LNCAP (cell line): ENCODE data around the gene CDKN2B-AS1.

Experiments used
- CTCF ChIP-seq: fragments of 450-650 bp; IDR thresholded peaks from 2 replicates; pipeline ENCODE4 v1.5.1; 2017; ENCODE audit warnings: mild to moderate bottlenecking

The CDKN2B-AS1 gene

GRCh38 chr9:21994556-21995005, at the start of gene CDKN2B-AS1:
Gene CDKN2B-AS1, plus strand, starts transcription at chr9:21994791.
- no peak; the same call in 1 of the 2 replicates for TF ChIP-seq CTCF

- TF ChIP-seq CTCF: no peak
Measured at GRCh38 chr9:21945606-21946005, 49.0 kb upstream of the CDKN2B-AS1 start.

GRCh38 chr9:21958833-21959232, 35.8 kb upstream of the CDKN2B-AS1 start:
- TF ChIP-seq CTCF: no peak

GRCh38 chr9:21961569-21961968, 33.0 kb upstream of the CDKN2B-AS1 start:
- TF ChIP-seq CTCF: no peak

- no peak for TF ChIP-seq CTCF
Measured at GRCh38 chr9:21964925-21965385, 29.6 kb upstream of the CDKN2B-AS1 start.

GRCh38 chr9:21965401-21965951, 29.1 kb upstream of the CDKN2B-AS1 start:
- TF ChIP-seq CTCF: no peak

GRCh38 chr9:21966140-21966851, 28.3 kb upstream of the CDKN2B-AS1 start:
- no peak for TF ChIP-seq CTCF
